ENCODE measurements around the gene IFT20. TPM values are rescaled to one million over a fixed set of nuclear protein-coding genes. Genes with fewer than 3 reads are reported as not detected.

IFT20 gene
- total and polyA plus RNA-seq, 2 experiments from 2014 or later, result 13.2 to 32.3 TPM

- H3K4me1 ChIP-seq (ENCODE audit: insufficient read depth), result peaks cover 9% of the 10 kb centered on the region; the same call in 1 of the 2 replicates
- H3K36me3 Mint-ChIP-seq (ENCODE audit: low read depth), result no peaks in the 10 kb centered on the region
- H3K27me3 Mint-ChIP-seq (ENCODE audit: insufficient read depth, low read depth, poor library complexity), result peaks cover 33% of the 10 kb centered on the region
- no peaks in the 10 kb centered on the region for H3K36me3 ChIP-seq (ENCODE audit: insufficient read depth)
- H3K4me1 Mint-ChIP-seq, result peaks cover 21% of the 10 kb centered on the region
- H3K4me3 ChIP-seq, result peak overlapping the region; percentile 86
- H2AFZ ChIP-seq, result no peak overlapping the region
- no peak for DNase-seq (ENCODE audit: low spot score)
- H3F3A ChIP-seq (replicated peaks; ENCODE audit: low read depth), result no peaks in the 10 kb centered on the region; the same call in 1 of the 2 replicates
- peak overlapping the region; percentile 90 for H3K4me2 ChIP-seq
- peak overlapping the region; percentile 70 for H3K4me3 Mint-ChIP-seq
- TF ChIP-seq EZH2 (IDR thresholded peaks at IDR 0.05; ENCODE audit: low read depth, unreplicated experiment) (no peak), ZNF462 (CRISPR knock-in tag; IDR thresholded peaks at IDR 0.05) (no peak), JUNB (IDR thresholded peaks at IDR 0.05; ENCODE audit: unreplicated experiment) (no peak), CTCF (conservative IDR thresholded peaks at IDR 0.05; ENCODE audit: low read depth in 2 of 2) (no peak), NANOG (IDR thresholded peaks at IDR 0.05; ENCODE audit: borderline replicate concordance) (no peak), POLR2AphosphoS5 (IDR thresholded peaks at IDR 0.05; ENCODE audit: low read depth) (no peak), CREB1 (CRISPR knock-in tag; IDR thresholded peaks at IDR 0.05; ENCODE audit: low read depth) (no peak)
- TF ChIP-seq, protein P1, sequence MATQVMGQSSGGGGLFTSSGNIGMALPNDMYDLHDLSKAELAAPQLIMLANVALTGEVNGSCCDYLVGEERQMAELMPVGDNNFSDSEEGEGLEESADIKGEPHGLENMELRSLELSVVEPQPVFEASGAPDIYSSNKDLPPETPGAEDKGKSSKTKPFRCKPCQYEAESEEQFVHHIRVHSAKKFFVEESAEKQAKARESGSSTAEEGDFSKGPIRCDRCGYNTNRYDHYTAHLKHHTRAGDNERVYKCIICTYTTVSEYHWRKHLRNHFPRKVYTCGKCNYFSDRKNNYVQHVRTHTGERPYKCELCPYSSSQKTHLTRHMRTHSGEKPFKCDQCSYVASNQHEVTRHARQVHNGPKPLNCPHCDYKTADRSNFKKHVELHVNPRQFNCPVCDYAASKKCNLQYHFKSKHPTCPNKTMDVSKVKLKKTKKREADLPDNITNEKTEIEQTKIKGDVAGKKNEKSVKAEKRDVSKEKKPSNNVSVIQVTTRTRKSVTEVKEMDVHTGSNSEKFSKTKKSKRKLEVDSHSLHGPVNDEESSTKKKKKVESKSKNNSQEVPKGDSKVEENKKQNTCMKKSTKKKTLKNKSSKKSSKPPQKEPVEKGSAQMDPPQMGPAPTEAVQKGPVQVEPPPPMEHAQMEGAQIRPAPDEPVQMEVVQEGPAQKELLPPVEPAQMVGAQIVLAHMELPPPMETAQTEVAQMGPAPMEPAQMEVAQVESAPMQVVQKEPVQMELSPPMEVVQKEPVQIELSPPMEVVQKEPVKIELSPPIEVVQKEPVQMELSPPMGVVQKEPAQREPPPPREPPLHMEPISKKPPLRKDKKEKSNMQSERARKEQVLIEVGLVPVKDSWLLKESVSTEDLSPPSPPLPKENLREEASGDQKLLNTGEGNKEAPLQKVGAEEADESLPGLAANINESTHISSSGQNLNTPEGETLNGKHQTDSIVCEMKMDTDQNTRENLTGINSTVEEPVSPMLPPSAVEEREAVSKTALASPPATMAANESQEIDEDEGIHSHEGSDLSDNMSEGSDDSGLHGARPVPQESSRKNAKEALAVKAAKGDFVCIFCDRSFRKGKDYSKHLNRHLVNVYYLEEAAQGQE (IDR thresholded peaks at IDR 0.05; ENCODE audit: unreplicated experiment), result no peak
- H3K9me3 Mint-ChIP-seq, result no peaks in the 10 kb centered on the region
- H3K9me2 ChIP-seq (ENCODE audit: insufficient read depth), result no peaks in the 10 kb centered on the region
- no peaks in the 10 kb centered on the region for H3K79me2 ChIP-seq (replicated peaks; ENCODE audit: insufficient read depth)
- no peak overlapping the region for H3K27ac ChIP-seq (ENCODE audit: low read depth)
- H3K27ac Mint-ChIP-seq, result no peak overlapping the region
- H4K20me1 ChIP-seq (replicated peaks; ENCODE audit: insufficient read depth), result peaks cover 17% of the 10 kb centered on the region; the same call in 1 of the 2 replicates
- no peak for ATAC-seq
- H3K27me3 ChIP-seq (ENCODE audit: insufficient read depth), result peaks cover 22% of the 10 kb centered on the region
Observed at GRCh38 chr17:28372945-28373274, 37.6 kb upstream of the IFT20 start.

All from GM23338 (cell line).